Uterus (tissue), 2 donors: Measurements from ENCODE around the gene FAM25A.
"Not testable (repeated sequence)": the region's sequence is repeated elsewhere in the genome, so short reads cannot be mapped to it uniquely, and the experiment has no call there.

Experiments used
- POLR2A ChIP-seq, 2 donors: fragments of 450-650 bp; IDR thresholded peaks; one replicate each; pipeline ENCODE4 v1.6.1; 2016; ENCODE audit warnings: antibody characterized with exemption in 2 of 2, mild to moderate bottlenecking in 1 of 2, moderate library complexity in 1 of 2
- TF ChIP-seq, protein P1 (sequence below), 4 experiments: fragments of 200-600 bp in 2 of 4; fragments of 450-650 bp in 2 of 4; sonication (generic) in 2 of 4; IDR thresholded peaks; one replicate each; pipeline ENCODE4 v1.5.1; 2016 to 2019; ENCODE audit warnings: antibody characterized with exemption in 4 of 4, mild to moderate bottlenecking in 2 of 4, moderate library complexity in 1 of 4

GRCh38 chr10:87008303-87008702, 11.8 kb upstream of the FAM25A start:
- TF ChIP-seq, protein P1, sequence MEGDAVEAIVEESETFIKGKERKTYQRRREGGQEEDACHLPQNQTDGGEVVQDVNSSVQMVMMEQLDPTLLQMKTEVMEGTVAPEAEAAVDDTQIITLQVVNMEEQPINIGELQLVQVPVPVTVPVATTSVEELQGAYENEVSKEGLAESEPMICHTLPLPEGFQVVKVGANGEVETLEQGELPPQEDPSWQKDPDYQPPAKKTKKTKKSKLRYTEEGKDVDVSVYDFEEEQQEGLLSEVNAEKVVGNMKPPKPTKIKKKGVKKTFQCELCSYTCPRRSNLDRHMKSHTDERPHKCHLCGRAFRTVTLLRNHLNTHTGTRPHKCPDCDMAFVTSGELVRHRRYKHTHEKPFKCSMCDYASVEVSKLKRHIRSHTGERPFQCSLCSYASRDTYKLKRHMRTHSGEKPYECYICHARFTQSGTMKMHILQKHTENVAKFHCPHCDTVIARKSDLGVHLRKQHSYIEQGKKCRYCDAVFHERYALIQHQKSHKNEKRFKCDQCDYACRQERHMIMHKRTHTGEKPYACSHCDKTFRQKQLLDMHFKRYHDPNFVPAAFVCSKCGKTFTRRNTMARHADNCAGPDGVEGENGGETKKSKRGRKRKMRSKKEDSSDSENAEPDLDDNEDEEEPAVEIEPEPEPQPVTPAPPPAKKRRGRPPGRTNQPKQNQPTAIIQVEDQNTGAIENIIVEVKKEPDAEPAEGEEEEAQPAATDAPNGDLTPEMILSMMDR (IDR thresholded peaks at IDR 0.05), result not testable (repeated sequence)
- not testable (repeated sequence) for TF ChIP-seq POLR2A (IDR thresholded peaks at IDR 0.05)
